ENCODE data around the gene SLC48A1. TPM values are rescaled to one million over a fixed set of nuclear protein-coding genes. Genes with fewer than 3 reads are reported as not detected.

The SLC48A1 gene
- total RNA-seq, 4 donors from 2014 or later, result 18.9 to 35.4 (median 25.4) TPM

GRCh38 chr12:47786662-47787280 is 13.7 kb downstream of the SLC48A1 start:
- Histone ChIP-seq H3K9me3 (no peaks in the 10 kb centered on the region), H3K4me3 (no peak overlapping the region), H3K4me1 (peaks cover 16 to 53% (median 19%) of the 10 kb centered on the region in 3 donors), H3K27me3 (no peaks in the 10 kb centered on the region), H3K36me3 (peaks cover 60 to 96% (median 68%) of the 10 kb centered on the region in 3 donors), H3K27ac (peak overlapping the region in 3 of 4 donors; percentile 39 to 84 (median 61))
- no peak for TF ChIP-seq CTCF (IDR thresholded peaks at IDR 0.05)
- TF ChIP-seq POLR2A (IDR thresholded peaks at IDR 0.05), result no peak
- 91 to 100% methylated on average over 3 to 4 of the region's 10 CpGs for WGBS, 2 donors
- no peak for DNase-seq
- intact Hi-C loops (cut with DNase I), result no loop called here

GRCh38 chr12:47787596-47788319 is 14.7 kb downstream of the SLC48A1 start:
- TF ChIP-seq POLR2A (IDR thresholded peaks at IDR 0.05) (no peak), CTCF (IDR thresholded peaks at IDR 0.05) (no peak)
- 76 to 81% methylated on average over 11 of the region's 14 CpGs for WGBS, 2 donors
- intact Hi-C loops (cut with DNase I), result no loop called here
- H3K36me3 ChIP-seq, result peaks cover 60 to 100% (median 68%) of the 10 kb centered on the region in 3 donors
- no peak overlapping the region for H3K4me3 ChIP-seq
- H3K9me3 ChIP-seq, result no peaks in the 10 kb centered on the region
- no peak for DNase-seq
- no peaks in the 10 kb centered on the region for H3K27me3 ChIP-seq
- H3K4me1 ChIP-seq, result peaks cover 7 to 43% (median 9%) of the 10 kb centered on the region in 3 donors
- H3K27ac ChIP-seq, result peak overlapping the region in 1 of 4 donors; percentile 6

- WGBS, 2 donors, result 81 to 100% methylated on average over 1 to 5 of the region's 5 CpGs
- DNase-seq, result no peak
- Histone ChIP-seq H3K27me3 (no peaks in the 10 kb centered on the region), H3K4me1 (peaks cover 0 to 29% (median 0%) of the 10 kb centered on the region in 3 donors), H3K9me3 (no peaks in the 10 kb centered on the region), H3K27ac (no peak overlapping the region), H3K36me3 (peaks cover 59 to 100% (median 67%) of the 10 kb centered on the region in 3 donors), H3K4me3 (no peak overlapping the region)
- intact Hi-C loops (cut with DNase I), result no loop called here
- TF ChIP-seq CTCF (IDR thresholded peaks at IDR 0.05) (no peak), POLR2A (IDR thresholded peaks at IDR 0.05) (no peak)
Observed at GRCh38 chr12:47789141-47789540, 16.1 kb downstream of the SLC48A1 start.

- H3K27ac ChIP-seq, result no peak overlapping the region
Observed at GRCh38 chr12:47789712-47790489, 16.9 kb downstream of the SLC48A1 start.

More at GRCh38 chr12:47789712-47790489, 16.9 kb downstream of the SLC48A1 start:
- Histone ChIP-seq H3K9me3 (no peaks in the 10 kb centered on the region), H3K4me1 (peaks cover 0 to 24% (median 0%) of the 10 kb centered on the region in 3 donors), H3K36me3 (peaks cover 58 to 100% (median 69%) of the 10 kb centered on the region in 3 donors), H3K4me3 (no peak overlapping the region), H3K27me3 (no peaks in the 10 kb centered on the region)
- TF ChIP-seq CTCF (IDR thresholded peaks at IDR 0.05) (no peak), POLR2A (IDR thresholded peaks at IDR 0.05) (no peak)
- WGBS, 2 donors, result 71 to 93% methylated on average over 1 to 8 of the region's 22 CpGs
- intact Hi-C loops (cut with DNase I), result no loop called here
- DNase-seq, result no peak
